PC-9 (cell line): ENCODE results near the gene MED27.

ENCODE experiments used
- CTCF ChIP-seq: fragments of 200-600 bp; sonication (generic); conservative IDR thresholded peaks from 2 replicates; pipeline ENCODE4 v1.6.1; 2017; ENCODE audit warnings: mixed run types, antibody characterized with exemption, mild to moderate bottlenecking, moderate library complexity
- EZH2 ChIP-seq: fragments of 200-600 bp; sonication (generic); IDR thresholded peaks from 2 replicates; pipeline ENCODE4 v1.8.0; 2017; ENCODE audit warnings: antibody characterized with exemption, low read depth

GRCh38 chr9:131977109-131977838 lies 102.4 kb downstream of the MED27 start:
- no peak for TF ChIP-seq CTCF
- no peak for TF ChIP-seq EZH2
